Measurements from ENCODE around the gene PROX1. TPM values are rescaled to one million over a fixed set of nuclear protein-coding genes. Genes with fewer than 3 reads are reported as not detected.

PROX1 gene
- total RNA-seq, 6 experiments from 2014 or later, result 0.14 to 0.96 (median 0.31) TPM

DNA sequence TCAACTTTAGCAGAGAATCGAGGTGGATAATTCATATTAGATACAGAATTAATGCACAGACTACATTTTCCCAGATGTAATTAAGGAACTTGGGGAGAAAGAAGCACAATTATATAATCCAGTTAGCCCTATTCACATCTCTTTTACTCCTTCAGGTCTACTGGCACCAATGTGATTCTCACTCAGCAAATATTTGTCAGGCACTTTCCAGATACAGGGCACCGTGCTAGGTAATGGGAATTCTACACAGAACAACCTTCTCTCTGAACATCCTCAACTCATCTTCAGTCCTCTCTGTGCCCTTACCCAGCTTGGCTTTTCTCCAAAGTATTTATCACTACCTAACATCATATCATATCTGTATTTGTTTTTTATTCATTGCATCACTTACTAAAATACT lies 15.6 kb upstream of the PROX1 start:
- H3K27me3 Mint-ChIP-seq (ENCODE audit: insufficient read depth), result no peaks in the 10 kb centered on the region

DNA sequence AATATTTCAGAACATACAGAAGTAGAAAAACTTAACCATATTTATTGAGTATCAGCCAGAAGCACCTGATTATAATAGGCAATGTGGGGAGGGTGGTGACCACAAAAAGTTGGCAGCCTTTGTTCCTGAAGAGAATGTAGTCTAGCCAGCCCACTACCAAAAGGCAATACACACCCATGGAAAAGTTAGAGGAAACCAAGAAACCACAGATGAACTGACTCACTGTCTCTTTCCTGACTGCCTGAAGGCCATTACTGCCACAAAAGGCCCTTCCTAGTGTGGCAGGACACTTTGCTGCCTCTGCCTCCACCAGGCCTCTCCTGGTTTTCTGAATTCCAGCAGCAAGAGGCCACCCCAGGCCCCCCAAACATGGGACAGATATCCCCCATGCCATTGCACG lies 14.6 kb upstream of the PROX1 start:
- H3K9me3 Mint-ChIP-seq, result peaks cover 14% of the 10 kb centered on the region
- H3K27ac Mint-ChIP-seq, result no peak overlapping the region
- no peaks in the 10 kb centered on the region for H3K36me3 Mint-ChIP-seq (ENCODE audit: low read depth)
- H3K27me3 Mint-ChIP-seq (ENCODE audit: insufficient read depth), result no peaks in the 10 kb centered on the region
- TF ChIP-seq, protein P1, sequence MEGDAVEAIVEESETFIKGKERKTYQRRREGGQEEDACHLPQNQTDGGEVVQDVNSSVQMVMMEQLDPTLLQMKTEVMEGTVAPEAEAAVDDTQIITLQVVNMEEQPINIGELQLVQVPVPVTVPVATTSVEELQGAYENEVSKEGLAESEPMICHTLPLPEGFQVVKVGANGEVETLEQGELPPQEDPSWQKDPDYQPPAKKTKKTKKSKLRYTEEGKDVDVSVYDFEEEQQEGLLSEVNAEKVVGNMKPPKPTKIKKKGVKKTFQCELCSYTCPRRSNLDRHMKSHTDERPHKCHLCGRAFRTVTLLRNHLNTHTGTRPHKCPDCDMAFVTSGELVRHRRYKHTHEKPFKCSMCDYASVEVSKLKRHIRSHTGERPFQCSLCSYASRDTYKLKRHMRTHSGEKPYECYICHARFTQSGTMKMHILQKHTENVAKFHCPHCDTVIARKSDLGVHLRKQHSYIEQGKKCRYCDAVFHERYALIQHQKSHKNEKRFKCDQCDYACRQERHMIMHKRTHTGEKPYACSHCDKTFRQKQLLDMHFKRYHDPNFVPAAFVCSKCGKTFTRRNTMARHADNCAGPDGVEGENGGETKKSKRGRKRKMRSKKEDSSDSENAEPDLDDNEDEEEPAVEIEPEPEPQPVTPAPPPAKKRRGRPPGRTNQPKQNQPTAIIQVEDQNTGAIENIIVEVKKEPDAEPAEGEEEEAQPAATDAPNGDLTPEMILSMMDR (IDR thresholded peaks at IDR 0.05), result no peak
- no peak overlapping the region for H3K4me3 Mint-ChIP-seq
- no peaks in the 10 kb centered on the region for H3K4me1 Mint-ChIP-seq (ENCODE audit: low read depth)
- no peak for DNase-seq

More for the DNA sequence above, 15.6 kb upstream of the PROX1 start:
- H3K9me3 Mint-ChIP-seq, result peaks cover 15% of the 10 kb centered on the region
- H3K4me3 Mint-ChIP-seq, result no peak overlapping the region
- H3K36me3 Mint-ChIP-seq (ENCODE audit: low read depth), result no peaks in the 10 kb centered on the region
- DNase-seq, result no peak
- TF ChIP-seq, protein P1 (IDR thresholded peaks at IDR 0.05), result no peak
- no peak overlapping the region for H3K27ac Mint-ChIP-seq
- H3K4me1 Mint-ChIP-seq (ENCODE audit: low read depth), result no peaks in the 10 kb centered on the region

- H3K36me3 Mint-ChIP-seq (ENCODE audit: low read depth), result no peaks in the 10 kb centered on the region
- H3K9me3 Mint-ChIP-seq, result peaks cover 1% of the 10 kb centered on the region; the same call in 1 of the 2 replicates
- H3K4me1 Mint-ChIP-seq (ENCODE audit: low read depth), result no peaks in the 10 kb centered on the region
- H3K27ac Mint-ChIP-seq, result no peak overlapping the region
- DNase-seq, result no peak
- TF ChIP-seq, protein P1 (IDR thresholded peaks at IDR 0.05), result no peak
- peaks cover 2% of the 10 kb centered on the region for H3K27me3 Mint-ChIP-seq (ENCODE audit: insufficient read depth)
- H3K4me3 Mint-ChIP-seq, result no peak overlapping the region
These were observed 10.9 kb upstream of the PROX1 start for GRCh38 chr1:213976665-213977485.

DNA sequence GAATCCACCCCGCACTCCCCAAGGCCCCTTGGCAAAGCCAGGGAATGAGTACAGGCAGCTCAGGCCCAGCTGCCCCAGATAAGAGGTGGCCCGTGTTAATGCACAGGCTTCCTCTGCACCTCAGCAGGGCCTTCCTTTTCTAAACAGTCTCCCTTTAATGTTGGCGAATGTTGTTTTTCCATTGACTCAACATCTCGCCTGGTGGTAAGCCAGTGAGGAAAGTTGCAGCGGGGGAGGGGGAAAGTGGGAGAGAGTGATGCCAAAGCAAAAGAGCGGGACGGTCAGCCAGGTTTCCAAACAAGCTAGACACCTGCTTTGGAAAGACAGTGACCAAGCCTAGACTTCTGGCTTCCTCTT lies 10.3 kb upstream of the PROX1 start:
- Mint-ChIP-seq H3K4me1 (ENCODE audit: low read depth) (no peaks in the 10 kb centered on the region), H3K27ac (no peak overlapping the region), H3K27me3 (ENCODE audit: insufficient read depth) (peaks cover 8% of the 10 kb centered on the region), H3K4me3 (no peak overlapping the region), H3K36me3 (ENCODE audit: low read depth) (no peaks in the 10 kb centered on the region), H3K9me3 (peaks cover 3% of the 10 kb centered on the region; the same call in 1 of the 2 replicates)
- no peak for DNase-seq
- TF ChIP-seq, protein P1 (IDR thresholded peaks at IDR 0.05), result no peak

- Mint-ChIP-seq H3K36me3 (ENCODE audit: low read depth) (no peaks in the 10 kb centered on the region), H3K4me3 (no peak overlapping the region), H3K4me1 (ENCODE audit: low read depth) (no peaks in the 10 kb centered on the region), H3K9me3 (peaks cover 3% of the 10 kb centered on the region; the same call in 1 of the 2 replicates), H3K27me3 (ENCODE audit: insufficient read depth) (peaks cover 8% of the 10 kb centered on the region), H3K27ac (no peak overlapping the region)
- TF ChIP-seq, protein P1 (IDR thresholded peaks at IDR 0.05), result no peak
- no peak for DNase-seq
These were observed 9.9 kb upstream of the PROX1 start for GRCh38 chr1:213977909-213978308.

Data from HFFc6 (cell line).